NB4 (cell line): ENCODE data around the gene CDK14.

Experiments
- MYC ChIP-seq: IDR thresholded peaks from 2 replicates; pipeline ENCODE4 v1.6.1; 2011; ENCODE audit warnings: low read depth, low read length
- POLR2A ChIP-seq: IDR thresholded peaks from 2 replicates; pipeline ENCODE4 v1.6.1; 2011; ENCODE audit warnings: mild to moderate bottlenecking; ENCODE audit not compliant: insufficient read length; ENCODE audit errors: extremely low read depth
- TF ChIP-seq, protein P1 (sequence below): IDR thresholded peaks from one replicate; pipeline ENCODE4 v1.5.1; 2012; ENCODE audit warnings: low read depth, low read length
- TF ChIP-seq, protein P2 (sequence below): IDR thresholded peaks from 2 replicates; pipeline ENCODE4 v1.6.1; 2011; ENCODE audit warnings: low read depth, low read length

GRCh38 chr7:90569368-90569767 is 26.8 kb upstream of the CDK14 start:
- TF ChIP-seq, protein P1, sequence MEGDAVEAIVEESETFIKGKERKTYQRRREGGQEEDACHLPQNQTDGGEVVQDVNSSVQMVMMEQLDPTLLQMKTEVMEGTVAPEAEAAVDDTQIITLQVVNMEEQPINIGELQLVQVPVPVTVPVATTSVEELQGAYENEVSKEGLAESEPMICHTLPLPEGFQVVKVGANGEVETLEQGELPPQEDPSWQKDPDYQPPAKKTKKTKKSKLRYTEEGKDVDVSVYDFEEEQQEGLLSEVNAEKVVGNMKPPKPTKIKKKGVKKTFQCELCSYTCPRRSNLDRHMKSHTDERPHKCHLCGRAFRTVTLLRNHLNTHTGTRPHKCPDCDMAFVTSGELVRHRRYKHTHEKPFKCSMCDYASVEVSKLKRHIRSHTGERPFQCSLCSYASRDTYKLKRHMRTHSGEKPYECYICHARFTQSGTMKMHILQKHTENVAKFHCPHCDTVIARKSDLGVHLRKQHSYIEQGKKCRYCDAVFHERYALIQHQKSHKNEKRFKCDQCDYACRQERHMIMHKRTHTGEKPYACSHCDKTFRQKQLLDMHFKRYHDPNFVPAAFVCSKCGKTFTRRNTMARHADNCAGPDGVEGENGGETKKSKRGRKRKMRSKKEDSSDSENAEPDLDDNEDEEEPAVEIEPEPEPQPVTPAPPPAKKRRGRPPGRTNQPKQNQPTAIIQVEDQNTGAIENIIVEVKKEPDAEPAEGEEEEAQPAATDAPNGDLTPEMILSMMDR, result no peak
- TF ChIP-seq POLR2A (no peak), MYC (no peak)
- TF ChIP-seq, protein P2, sequence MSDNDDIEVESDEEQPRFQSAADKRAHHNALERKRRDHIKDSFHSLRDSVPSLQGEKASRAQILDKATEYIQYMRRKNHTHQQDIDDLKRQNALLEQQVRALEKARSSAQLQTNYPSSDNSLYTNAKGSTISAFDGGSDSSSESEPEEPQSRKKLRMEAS, result no peak
